Suprapubic skin (tissue), 4 donors: ENCODE measurements around the gene PTPN4. TPM values are rescaled to one million over a fixed set of nuclear protein-coding genes. Genes with fewer than 3 reads are reported as not detected.
"Not testable (repeated sequence)": the region's sequence is repeated elsewhere in the genome, so short reads cannot be mapped to it uniquely, and the experiment has no call there.

Experiments
- DNase-seq, 2 donors: peaks; one replicate each; pipeline ENCODE4 v3.0.0-alpha.2; 2019; ENCODE audit warnings: low spot score in 2 of 2
- H3K27ac ChIP-seq: fragments of 200-600 bp; sonication (generic); one replicate; pipeline ENCODE4 v1.5.1; 2019
- H3K27me3 ChIP-seq: fragments of 200-600 bp; sonication (generic); one replicate; pipeline ENCODE4 v1.5.1; 2019
- H3K36me3 ChIP-seq: fragments of 200-600 bp; sonication (generic); one replicate; pipeline ENCODE4 v1.5.1; 2019
- H3K4me1 ChIP-seq: fragments of 200-600 bp; sonication (generic); one replicate; pipeline ENCODE4 v1.5.1; 2019
- H3K4me3 ChIP-seq: fragments of 200-600 bp; sonication (generic); one replicate; pipeline ENCODE4 v1.5.1; 2019; ENCODE audit warnings: mild to moderate bottlenecking
- H3K9me3 ChIP-seq: fragments of 200-600 bp; sonication (generic); one replicate; pipeline ENCODE4 v1.5.1; 2019
- CTCF ChIP-seq, 2 donors: fragments of 200-600 bp in 1 of 2; fragments of 450-650 bp in 1 of 2; sonication (generic) in 1 of 2; IDR thresholded peaks; one replicate each; pipeline ENCODE4 v1.5.1; 2016 to 2019; ENCODE audit warnings: antibody characterized with exemption in 2 of 2, mild to moderate bottlenecking in 1 of 2, moderate library complexity in 1 of 2
- EP300 ChIP-seq: sonication (generic); formaldehyde crosslinking; IDR thresholded peaks from one replicate; pipeline ENCODE4 v1.6.1; 2017; ENCODE audit warnings: antibody characterized with exemption
- POLR2A ChIP-seq, 2 donors: fragments of 450-650 bp; IDR thresholded peaks; one replicate each; pipeline ENCODE4 v1.6.1; 2017; ENCODE audit warnings: antibody characterized with exemption in 2 of 2, mild to moderate bottlenecking in 2 of 2, moderate library complexity in 2 of 2
- POLR2AphosphoS5 ChIP-seq, 3 donors: sonication (generic); formaldehyde crosslinking; IDR thresholded peaks; one replicate each; pipeline ENCODE4 v1.6.1; 2017; ENCODE audit warnings: antibody characterized with exemption in 3 of 3
- WGBS: methylation state at CpG from one replicate; pipeline ENCODE4 v1.1.5; 2018; 5-methylcytosine and 5-hydroxymethylcytosine counted together
- total RNA-seq, 4 donors: library from RNA; depleted of rRNA; stranded (reverse); fragments of >200 nt; gene quantifications; one replicate each; pipeline ENCODE4 v1.1.0, GENCODE V29; 2016

Gene PTPN4
- total RNA-seq, 4 donors from 2014 or later = 14.0 to 73.7 (median 36.7) TPM

GRCh38 chr2:120016800-120017199 lies 257.1 kb downstream of the PTPN4 start:
- Histone ChIP-seq H3K36me3 (no peaks in the 10 kb centered on the region), H3K4me3 (no peak overlapping the region), H3K4me1 (peaks cover 15% of the 10 kb centered on the region), H3K27me3 (no peaks in the 10 kb centered on the region), H3K27ac (no peak overlapping the region), H3K9me3 (no peaks in the 10 kb centered on the region)
- DNase-seq = no peak
- 76% methylated on average over 3 of the region's 3 CpGs for WGBS
- TF ChIP-seq POLR2A (IDR thresholded peaks at IDR 0.05) (no peak), EP300 (no peak), CTCF (IDR thresholded peaks at IDR 0.05) (no peak), POLR2AphosphoS5 (IDR thresholded peaks at IDR 0.05) (no peak)

GRCh38 chr2:120017201-120017600 lies 257.5 kb downstream of the PTPN4 start:
- Histone ChIP-seq H3K27ac (no peak overlapping the region), H3K27me3 (no peaks in the 10 kb centered on the region), H3K9me3 (no peaks in the 10 kb centered on the region), H3K4me3 (no peak overlapping the region), H3K4me1 (peaks cover 13% of the 10 kb centered on the region), H3K36me3 (no peaks in the 10 kb centered on the region)
- TF ChIP-seq POLR2A (IDR thresholded peaks at IDR 0.05) (no peak), CTCF (IDR thresholded peaks at IDR 0.05) (no peak), EP300 (no peak), POLR2AphosphoS5 (IDR thresholded peaks at IDR 0.05) (no peak)
- DNase-seq = no peak
- WGBS = 75% methylated on average over 2 of the region's 2 CpGs

- TF ChIP-seq POLR2A (IDR thresholded peaks at IDR 0.05) (no peak), EP300 (no peak), CTCF (IDR thresholded peaks at IDR 0.05) (no peak), POLR2AphosphoS5 (IDR thresholded peaks at IDR 0.05) (no peak)
- DNase-seq = no peak
- Histone ChIP-seq H3K27me3 (no peaks in the 10 kb centered on the region), H3K9me3 (no peaks in the 10 kb centered on the region), H3K4me3 (no peak overlapping the region), H3K27ac (no peak overlapping the region), H3K4me1 (peaks cover 7% of the 10 kb centered on the region), H3K36me3 (no peaks in the 10 kb centered on the region)
- 96% methylated on average over 4 of the region's 4 CpGs for WGBS
Measured at GRCh38 chr2:120018549-120018948, 258.8 kb downstream of the PTPN4 start.

GRCh38 chr2:120020554-120020953 lies 260.8 kb downstream of the PTPN4 start:
- TF ChIP-seq EP300 = no peak
- TF ChIP-seq CTCF (IDR thresholded peaks at IDR 0.05) = no peak
- no peak for TF ChIP-seq POLR2A (IDR thresholded peaks at IDR 0.05)
- no peak for TF ChIP-seq POLR2AphosphoS5 (IDR thresholded peaks at IDR 0.05)
- Histone ChIP-seq H3K27me3 (no peaks in the 10 kb centered on the region), H3K27ac (no peak overlapping the region), H3K4me1 (no peaks in the 10 kb centered on the region), H3K36me3 (no peaks in the 10 kb centered on the region), H3K4me3 (no peak overlapping the region), H3K9me3 (no peaks in the 10 kb centered on the region)
- WGBS = 72% methylated on average over 1 of the region's 1 CpG
- DNase-seq = no peak

- not testable (repeated sequence) for H3K27me3 ChIP-seq, H3K4me3 ChIP-seq, H3K36me3 ChIP-seq, H3K4me1 ChIP-seq, H3K27ac ChIP-seq, H3K9me3 ChIP-seq, DNase-seq
- 100% methylated on average over 1 of the region's 1 CpG for whole genome bisulfite sequencing
Measured at GRCh38 chr2:120022505-120022904, 262.8 kb downstream of the PTPN4 start.

GRCh38 chr2:120026890-120027289 lies 267.2 kb downstream of the PTPN4 start:
- Histone ChIP-seq H3K4me3 (no peak overlapping the region), H3K27me3 (no peaks in the 10 kb centered on the region), H3K9me3 (no peaks in the 10 kb centered on the region), H3K4me1 (no peaks in the 10 kb centered on the region), H3K27ac (no peak overlapping the region), H3K36me3 (no peaks in the 10 kb centered on the region)
- WGBS = 97% methylated on average over 2 of the region's 2 CpGs
- TF ChIP-seq POLR2AphosphoS5 (IDR thresholded peaks at IDR 0.05) (no peak), EP300 (no peak), POLR2A (IDR thresholded peaks at IDR 0.05) (no peak), CTCF (IDR thresholded peaks at IDR 0.05) (no peak)
- DNase-seq = no peak
